Activated naive CD8-positive, alpha-beta T cell (primary cell): Measurements from ENCODE around the gene NKX1-1.
"Not testable (repeated sequence)": the region's sequence is repeated elsewhere in the genome, so short reads cannot be mapped to it uniquely, and the experiment has no call there.

Source experiments
- H3K27ac Mint-ChIP-seq: one replicate; pipeline ENCODE4 v1.8.0; 2021; ENCODE audit warnings: mixed read lengths
- H3K27me3 Mint-ChIP-seq: one replicate; pipeline ENCODE4 v1.8.0; 2021; ENCODE audit warnings: mixed read lengths
- H3K36me3 Mint-ChIP-seq: one replicate; pipeline ENCODE4 v1.8.0; 2021; ENCODE audit warnings: mixed read lengths
- H3K4me1 Mint-ChIP-seq: one replicate; pipeline ENCODE4 v1.8.0; 2021; ENCODE audit warnings: low read depth, mixed read lengths
- H3K4me3 Mint-ChIP-seq: one replicate; pipeline ENCODE4 v1.8.0; 2021; ENCODE audit warnings: mild to moderate bottlenecking, mixed read lengths
- H3K9me3 Mint-ChIP-seq: one replicate; pipeline ENCODE4 v1.8.0; 2021; ENCODE audit warnings: low read depth, mixed read lengths

NKX1-1 gene

DNA sequence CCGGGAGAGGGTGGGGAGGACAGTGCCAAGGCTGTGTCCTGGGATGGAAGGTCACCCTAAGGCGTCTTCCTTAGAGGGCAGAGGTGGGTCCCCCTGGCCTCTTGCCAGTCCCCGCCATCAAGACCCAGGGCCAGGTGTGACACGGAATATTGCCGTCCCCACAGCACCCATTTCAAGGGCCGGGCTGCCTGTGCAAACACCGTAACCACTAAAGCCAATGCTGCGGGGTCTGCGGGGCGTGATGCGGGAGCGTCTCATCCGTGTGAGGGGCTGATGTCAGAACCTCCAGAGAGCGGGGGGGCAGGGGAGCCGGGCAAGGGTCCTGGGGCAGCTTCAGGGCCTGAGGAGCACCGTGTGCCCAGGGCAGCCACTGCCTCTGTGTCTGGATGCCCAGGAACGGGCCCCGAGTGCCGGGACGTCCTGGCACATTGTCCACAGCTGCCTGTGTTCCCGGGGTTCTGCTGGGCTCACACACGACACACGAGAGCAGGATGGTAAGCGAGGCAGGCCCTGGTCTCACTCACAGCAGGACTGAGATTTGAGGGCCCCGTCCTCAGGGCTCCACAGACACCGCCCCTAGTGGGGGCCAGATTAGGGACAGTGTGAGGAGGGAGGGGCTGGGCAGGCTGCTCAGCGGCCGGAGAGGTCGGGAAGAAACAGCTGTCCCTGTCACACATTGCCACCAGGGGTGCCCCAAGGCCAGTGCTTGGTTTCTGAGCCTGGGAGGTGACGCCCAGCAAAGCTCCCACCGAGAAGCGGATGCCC lies 29.2 kb downstream of the NKX1-1 start:
- Mint-ChIP-seq H3K27ac (no peak overlapping the region), H3K27me3 (no peaks in the 10 kb centered on the region), H3K36me3 (peaks cover 6% of the 10 kb centered on the region), H3K4me3 (no peak overlapping the region), H3K9me3 (no peaks in the 10 kb centered on the region), H3K4me1 (no peaks in the 10 kb centered on the region)

DNA sequence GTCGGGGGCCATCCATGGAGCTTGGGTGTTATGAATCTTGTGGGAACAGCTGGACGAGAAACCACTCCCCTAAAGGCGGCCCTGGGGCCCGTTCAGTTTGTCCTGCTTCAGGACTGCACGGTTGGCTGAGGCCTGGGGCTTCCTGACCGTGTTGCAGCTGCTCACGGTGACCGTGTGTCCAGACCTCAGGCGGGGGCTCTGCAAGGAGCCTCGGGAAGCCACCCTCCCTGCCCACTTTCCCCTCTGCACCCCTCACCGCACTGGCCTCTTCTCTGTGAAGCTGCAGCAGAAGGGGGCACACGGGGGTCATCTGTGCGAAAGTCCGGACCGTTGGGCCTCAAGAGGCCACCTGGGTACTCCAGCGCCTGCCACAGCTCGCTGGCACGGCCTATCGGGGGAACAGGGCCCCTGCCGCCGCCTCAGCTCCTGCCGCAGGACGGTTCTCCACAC lies 29.8 kb downstream of the NKX1-1 start:
- H3K36me3 Mint-ChIP-seq: peaks cover 7% of the 10 kb centered on the region
- no peaks in the 10 kb centered on the region for H3K27me3 Mint-ChIP-seq
- no peaks in the 10 kb centered on the region for H3K4me1 Mint-ChIP-seq
- H3K27ac Mint-ChIP-seq: no peak overlapping the region
- no peaks in the 10 kb centered on the region for H3K9me3 Mint-ChIP-seq
- no peak overlapping the region for H3K4me3 Mint-ChIP-seq

DNA sequence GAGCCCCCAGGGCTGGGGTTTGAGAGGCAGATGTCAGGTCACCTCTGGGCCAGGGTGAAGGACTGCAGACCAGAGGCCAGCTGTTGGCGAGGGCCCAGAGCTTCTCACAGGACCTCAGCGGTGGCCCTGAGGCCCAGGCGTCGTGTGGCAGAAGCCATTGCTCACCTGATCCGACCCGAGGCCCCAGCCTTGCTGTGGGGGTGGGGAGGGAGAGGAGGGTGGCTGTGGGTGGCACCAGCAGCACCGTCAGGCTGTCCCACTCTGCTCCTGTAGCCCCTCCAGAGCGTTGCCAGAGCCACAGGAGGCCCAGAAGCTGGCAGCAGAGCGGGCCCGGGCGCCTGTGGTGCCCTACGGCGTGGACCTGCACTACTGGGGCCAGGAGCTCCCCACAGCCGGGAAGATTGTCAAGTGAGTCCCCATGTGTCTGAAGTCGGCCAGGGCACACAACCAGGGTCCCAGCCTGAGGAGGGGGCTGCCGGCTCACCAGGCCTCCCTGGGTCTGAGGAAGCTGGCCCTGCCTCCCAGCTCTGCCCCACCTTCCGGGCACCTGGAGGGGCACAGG lies 30.4 kb downstream of the NKX1-1 start:
- H3K27me3 Mint-ChIP-seq: no peaks in the 10 kb centered on the region
- no peaks in the 10 kb centered on the region for H3K9me3 Mint-ChIP-seq
- H3K36me3 Mint-ChIP-seq: peaks cover 8% of the 10 kb centered on the region
- no peaks in the 10 kb centered on the region for H3K4me1 Mint-ChIP-seq
- H3K4me3 Mint-ChIP-seq: no peak overlapping the region
- H3K27ac Mint-ChIP-seq: no peak overlapping the region

DNA sequence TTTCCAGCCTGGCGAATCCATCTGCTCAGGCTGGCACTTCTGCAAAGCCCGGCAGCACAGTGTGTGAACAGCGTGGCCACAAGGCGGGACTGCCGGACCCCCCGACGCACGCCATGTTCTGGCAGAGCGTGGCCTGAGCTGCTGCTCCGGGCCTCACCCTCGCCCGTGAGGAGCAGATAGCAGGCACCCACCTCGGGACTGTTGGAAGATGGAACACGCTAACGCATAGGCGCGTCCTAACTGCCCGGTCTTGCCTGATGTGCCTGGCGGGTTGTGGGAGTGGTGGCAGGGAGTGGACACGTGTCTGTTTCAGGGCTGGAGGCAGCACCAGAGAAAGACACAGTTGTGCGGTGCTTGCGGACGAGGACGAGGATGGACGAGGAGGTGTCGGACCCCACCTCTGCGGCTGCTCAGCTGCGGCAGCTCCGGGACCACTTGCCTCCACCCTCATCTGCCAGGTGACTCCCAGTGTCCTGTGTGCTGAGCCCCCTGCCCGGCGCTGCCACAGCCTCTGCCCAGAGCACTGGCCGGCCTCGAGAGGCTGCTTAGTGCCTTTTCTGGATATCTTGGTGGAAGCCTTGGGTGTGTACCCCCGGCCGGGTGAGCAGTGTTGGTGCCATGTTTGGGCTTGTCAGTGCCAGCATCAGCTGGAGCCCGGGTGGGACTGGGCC lies 31.1 kb downstream of the NKX1-1 start:
- H3K9me3 Mint-ChIP-seq: no peaks in the 10 kb centered on the region
- no peaks in the 10 kb centered on the region for H3K27me3 Mint-ChIP-seq
- no peaks in the 10 kb centered on the region for H3K4me1 Mint-ChIP-seq
- peaks cover 9% of the 10 kb centered on the region for H3K36me3 Mint-ChIP-seq
- H3K27ac Mint-ChIP-seq: no peak overlapping the region
- H3K4me3 Mint-ChIP-seq: no peak overlapping the region

DNA sequence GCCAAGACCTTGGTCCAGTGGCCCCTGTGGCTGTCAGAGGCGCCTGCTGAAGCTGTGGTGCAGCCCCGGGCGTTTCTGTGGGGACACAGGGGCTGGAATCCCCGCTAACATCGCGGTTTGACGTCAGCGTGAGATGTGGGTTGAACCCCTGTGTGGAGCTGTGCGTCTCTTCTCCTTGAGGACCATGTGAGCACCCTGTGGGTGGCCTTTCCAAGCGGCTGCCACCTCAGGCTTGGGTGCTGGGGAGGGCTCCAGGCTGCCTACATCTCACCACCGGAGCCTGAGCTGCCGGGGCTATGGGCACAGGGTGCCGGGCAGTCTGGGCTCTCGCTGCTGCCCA lies 31.6 kb downstream of the NKX1-1 start:
- Mint-ChIP-seq H3K4me1 (no peaks in the 10 kb centered on the region), H3K27ac (no peak overlapping the region), H3K27me3 (no peaks in the 10 kb centered on the region), H3K36me3 (peaks cover 9% of the 10 kb centered on the region), H3K9me3 (no peaks in the 10 kb centered on the region), H3K4me3 (no peak overlapping the region)

DNA sequence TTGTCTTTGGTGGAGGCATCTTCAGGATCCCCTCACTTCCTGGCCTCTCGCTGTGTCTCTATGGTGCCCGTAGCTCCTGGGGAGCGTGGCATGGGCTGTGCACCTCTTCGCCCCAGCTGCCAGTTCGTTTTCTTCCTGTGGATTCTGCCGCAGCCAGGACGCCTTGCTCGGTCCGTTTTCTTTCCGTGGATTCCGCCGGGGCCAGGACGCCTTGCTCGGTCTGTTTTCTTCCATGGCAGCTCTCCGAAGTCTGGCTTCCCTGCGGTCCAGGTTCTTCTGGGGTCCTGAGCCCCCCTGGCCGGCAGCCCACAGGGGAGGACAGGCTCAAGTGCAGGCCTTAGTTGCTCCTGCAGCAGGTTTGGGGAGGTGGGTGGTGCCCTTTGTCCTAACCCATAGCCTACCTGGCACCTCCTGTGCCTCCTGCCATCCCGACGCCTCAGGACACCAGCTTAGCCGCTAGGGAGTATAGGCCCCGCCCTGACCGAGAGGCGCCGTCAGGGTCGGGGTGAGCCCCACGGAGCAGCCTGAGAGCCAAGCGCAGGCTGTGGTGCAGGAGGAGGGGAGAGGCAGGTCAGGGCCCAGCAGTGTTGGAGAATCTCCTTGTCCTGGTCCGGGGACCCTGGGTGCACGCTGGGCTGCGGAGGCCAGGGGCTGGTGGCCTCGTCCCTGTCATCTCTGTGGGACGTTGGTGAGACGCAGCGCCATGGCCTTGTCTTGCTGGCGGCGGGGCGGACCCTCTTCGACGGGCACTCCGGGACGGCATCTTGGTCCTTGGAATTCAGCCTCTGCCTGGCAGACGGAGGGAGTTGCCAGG lies 32.1 kb downstream of the NKX1-1 start:
- no peaks in the 10 kb centered on the region for H3K27me3 Mint-ChIP-seq
- H3K4me1 Mint-ChIP-seq: no peaks in the 10 kb centered on the region
- no peak overlapping the region for H3K27ac Mint-ChIP-seq
- H3K9me3 Mint-ChIP-seq: no peaks in the 10 kb centered on the region
- H3K36me3 Mint-ChIP-seq: peaks cover 9% of the 10 kb centered on the region
- no peak overlapping the region for H3K4me3 Mint-ChIP-seq

DNA sequence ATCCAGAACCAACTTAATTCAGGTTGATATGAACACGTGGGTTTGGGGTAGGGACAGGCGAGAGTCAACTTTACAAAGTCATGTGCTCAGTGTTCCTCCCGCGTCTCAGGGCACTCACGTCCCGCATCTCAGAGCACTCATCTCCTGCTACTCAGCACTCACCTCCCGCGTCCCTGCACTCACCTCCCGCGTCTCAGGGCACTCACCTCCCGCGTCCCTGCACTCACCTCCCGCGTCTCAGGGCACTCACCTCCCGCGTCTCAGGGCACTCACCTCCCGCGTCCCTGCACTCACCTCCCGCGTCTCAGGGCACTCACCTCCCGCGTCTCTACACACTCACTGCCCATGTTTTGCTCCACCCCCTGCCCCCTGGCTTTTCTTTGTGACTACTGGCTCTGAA lies 33.7 kb downstream of the NKX1-1 start:
- not testable (repeated sequence) for H3K27me3 Mint-ChIP-seq, H3K36me3 Mint-ChIP-seq, H3K4me1 Mint-ChIP-seq, H3K27ac Mint-ChIP-seq, H3K9me3 Mint-ChIP-seq, H3K4me3 Mint-ChIP-seq

DNA sequence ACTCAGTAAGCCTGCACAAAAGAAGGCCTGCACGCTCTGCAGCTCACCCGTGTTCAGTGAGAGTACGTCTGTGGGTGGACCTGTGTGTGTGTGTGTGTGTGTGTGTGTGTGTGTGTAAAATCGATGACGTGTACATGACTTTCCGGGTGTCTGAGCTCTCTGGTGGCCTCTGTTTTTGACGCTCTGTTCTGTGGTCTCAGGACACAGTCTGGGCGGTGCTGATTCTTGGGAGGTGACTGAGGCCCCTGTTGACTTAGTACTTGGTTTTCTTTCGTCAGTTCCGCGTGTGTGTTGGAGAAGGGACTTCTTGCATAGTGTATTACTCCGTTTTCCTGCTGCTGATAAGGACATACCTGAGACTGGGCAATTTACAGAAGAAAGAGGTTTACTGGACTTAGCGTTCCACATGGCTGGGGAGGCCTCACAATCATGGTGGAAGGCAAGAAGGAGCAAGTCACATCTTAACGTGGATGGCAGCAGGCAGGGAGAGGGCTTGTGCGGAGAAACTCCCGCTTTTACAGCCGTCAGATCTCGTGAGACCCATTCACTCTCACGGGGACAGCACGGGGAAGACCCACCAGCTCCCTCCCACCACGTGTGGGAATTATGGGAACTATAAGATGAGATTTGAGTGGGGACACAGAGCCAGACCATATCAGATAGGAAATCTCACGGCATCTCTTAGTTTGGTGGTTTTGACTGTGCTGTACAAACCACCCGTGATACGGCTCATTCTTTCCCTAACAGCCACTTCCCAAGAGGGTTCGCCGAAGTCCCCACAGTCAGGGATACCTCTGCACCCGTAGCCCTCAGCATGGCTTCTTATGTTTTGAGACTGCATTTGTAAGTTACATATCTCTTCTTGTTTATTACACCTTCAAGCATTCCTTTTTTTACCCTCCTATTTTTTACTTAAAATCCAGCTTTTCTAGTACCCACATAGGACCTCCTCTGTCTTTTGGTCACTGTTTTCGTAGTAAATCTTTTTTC lies 34.8 kb downstream of the NKX1-1 start:
- Mint-ChIP-seq H3K4me1 (no peaks in the 10 kb centered on the region), H3K27me3 (no peaks in the 10 kb centered on the region), H3K4me3 (no peak overlapping the region), H3K36me3 (peaks cover 9% of the 10 kb centered on the region), H3K9me3 (no peaks in the 10 kb centered on the region), H3K27ac (no peak overlapping the region)

DNA sequence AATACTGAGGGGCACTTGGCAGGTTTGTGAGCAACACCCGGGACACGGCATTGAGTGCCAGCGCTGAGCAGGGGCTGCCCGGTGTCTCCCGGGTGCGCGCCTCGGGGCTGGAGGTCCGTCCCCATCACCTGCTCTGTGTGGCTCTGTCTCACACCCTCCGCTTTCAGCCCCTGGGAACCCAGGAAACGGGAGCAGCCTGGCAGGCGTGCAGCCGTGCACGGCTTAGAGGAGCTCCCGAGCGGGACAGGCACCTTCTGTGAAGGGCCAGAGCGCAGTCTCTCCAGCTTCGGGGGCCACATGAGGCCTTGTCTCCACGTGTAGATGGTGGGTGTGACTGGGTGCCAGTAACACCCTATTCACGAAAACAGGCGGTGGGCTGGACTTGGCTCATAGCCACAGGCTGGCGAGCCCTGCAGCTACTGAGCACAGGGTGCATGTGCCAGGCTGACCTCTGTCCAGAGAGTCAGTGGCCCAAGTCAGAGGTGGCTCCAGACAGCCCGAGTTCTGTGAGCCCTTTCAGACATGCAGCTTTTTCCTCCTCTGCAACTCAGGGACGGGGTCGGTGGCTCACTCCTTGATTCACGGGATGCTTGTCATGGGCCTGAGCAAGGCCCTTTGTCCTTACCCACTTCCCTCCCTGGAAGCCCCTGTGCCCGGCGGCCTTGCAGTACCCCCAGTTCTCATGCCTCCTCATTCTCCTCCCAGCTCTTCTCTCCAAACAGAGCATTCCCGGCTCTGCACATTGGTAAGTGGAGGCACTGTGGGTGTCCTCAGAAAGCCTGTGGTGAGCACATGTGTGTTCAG lies 35.7 kb downstream of the NKX1-1 start:
- Mint-ChIP-seq H3K9me3 (no peaks in the 10 kb centered on the region), H3K27me3 (no peaks in the 10 kb centered on the region), H3K27ac (no peak overlapping the region), H3K4me1 (no peaks in the 10 kb centered on the region), H3K4me3 (no peak overlapping the region), H3K36me3 (peaks cover 9% of the 10 kb centered on the region)

DNA sequence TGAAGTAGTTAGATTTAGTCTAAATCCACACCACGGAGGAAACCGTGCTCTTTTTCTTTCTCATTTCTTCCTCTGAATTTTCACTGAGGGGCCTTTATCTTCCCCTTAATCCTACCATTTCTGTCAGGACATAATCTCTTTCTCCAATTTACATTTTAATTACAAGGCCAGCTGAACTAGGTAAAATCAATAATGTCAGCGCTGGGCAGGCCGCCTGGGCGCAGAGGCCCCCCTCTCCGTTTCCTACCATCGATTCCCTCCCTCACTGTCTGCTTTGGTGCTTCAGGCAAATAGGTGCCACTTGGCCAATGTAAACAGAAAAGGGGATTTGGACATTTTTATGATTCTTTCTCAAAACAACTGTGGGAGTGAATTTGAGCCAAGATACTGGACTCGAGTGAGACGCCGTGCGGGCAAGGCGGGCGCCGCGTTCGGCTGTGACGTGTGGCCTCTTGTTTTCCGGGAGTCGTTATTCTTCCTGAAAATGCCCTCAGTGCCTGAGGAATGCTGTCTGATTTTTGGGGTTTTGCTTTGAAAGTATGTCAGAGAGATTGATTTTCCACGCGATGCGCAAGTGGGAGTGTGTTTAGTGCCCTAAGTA lies 36.7 kb downstream of the NKX1-1 start:
- no peak overlapping the region for H3K27ac Mint-ChIP-seq
- H3K9me3 Mint-ChIP-seq: no peaks in the 10 kb centered on the region
- no peak overlapping the region for H3K4me3 Mint-ChIP-seq
- peaks cover 9% of the 10 kb centered on the region for H3K36me3 Mint-ChIP-seq
- no peaks in the 10 kb centered on the region for H3K4me1 Mint-ChIP-seq
- H3K27me3 Mint-ChIP-seq: no peaks in the 10 kb centered on the region

DNA sequence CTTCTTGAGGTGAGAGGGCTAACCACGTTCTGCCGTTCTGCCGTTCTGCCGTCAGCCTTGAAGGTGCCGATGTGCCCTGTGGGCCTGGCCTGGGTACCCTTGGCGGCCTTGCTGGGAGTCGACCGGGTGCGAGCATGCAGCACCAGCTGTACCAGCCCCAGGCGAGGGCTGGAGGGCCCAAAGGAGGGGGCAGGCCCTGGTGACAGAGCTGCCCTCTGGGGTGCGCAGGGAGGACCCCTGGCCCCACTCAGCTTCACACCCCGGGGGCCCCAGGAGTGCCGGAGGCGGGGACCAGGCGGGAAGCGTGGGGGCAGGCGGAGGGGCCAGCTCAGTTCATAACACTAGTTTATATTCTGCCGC lies 37.2 kb downstream of the NKX1-1 start:
- Mint-ChIP-seq H3K9me3 (no peaks in the 10 kb centered on the region), H3K27ac (no peak overlapping the region), H3K36me3 (peaks cover 9% of the 10 kb centered on the region)

DNA sequence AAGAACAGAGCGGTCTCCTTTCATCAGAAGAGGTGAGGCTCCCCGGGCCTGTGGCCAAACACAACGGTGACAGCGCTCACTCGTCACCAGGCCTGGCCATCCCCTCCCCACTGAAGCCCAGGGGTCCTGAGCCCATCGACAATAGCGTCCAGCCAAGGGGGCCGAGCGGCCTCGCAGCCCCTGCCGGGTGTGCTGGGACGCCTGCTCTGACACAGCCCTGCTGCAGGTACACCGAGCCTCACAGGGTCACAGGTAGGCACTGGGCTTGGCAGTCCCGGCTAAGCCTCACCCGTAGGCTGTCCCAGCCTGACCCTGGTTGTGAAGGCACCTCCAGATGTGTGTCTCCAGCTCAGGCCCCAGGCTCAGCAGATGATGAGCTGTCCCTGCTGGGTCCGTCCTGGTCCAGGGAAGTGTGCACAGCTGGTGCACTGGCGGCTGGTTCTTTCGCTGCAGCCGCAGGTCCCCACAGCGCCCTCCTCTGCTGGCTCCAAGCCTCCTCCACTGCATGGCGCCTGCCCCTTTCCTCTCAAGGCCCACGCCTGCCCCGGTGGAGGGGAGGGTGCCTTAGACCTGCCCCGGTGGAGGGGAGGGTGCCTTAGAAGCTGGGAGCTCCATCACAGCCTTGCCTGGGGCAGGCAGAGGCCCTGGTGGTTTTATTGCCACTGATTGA lies 37.7 kb downstream of the NKX1-1 start:
- H3K27ac Mint-ChIP-seq: no peak overlapping the region
- H3K27me3 Mint-ChIP-seq: no peaks in the 10 kb centered on the region
- H3K4me3 Mint-ChIP-seq: no peak overlapping the region
- no peaks in the 10 kb centered on the region for H3K4me1 Mint-ChIP-seq
- H3K9me3 Mint-ChIP-seq: no peaks in the 10 kb centered on the region
- peaks cover 9% of the 10 kb centered on the region for H3K36me3 Mint-ChIP-seq

More for the DNA sequence above, 37.2 kb downstream of the NKX1-1 start:
- no peaks in the 10 kb centered on the region for H3K27me3 Mint-ChIP-seq
- no peak overlapping the region for H3K4me3 Mint-ChIP-seq
- no peaks in the 10 kb centered on the region for H3K4me1 Mint-ChIP-seq

DNA sequence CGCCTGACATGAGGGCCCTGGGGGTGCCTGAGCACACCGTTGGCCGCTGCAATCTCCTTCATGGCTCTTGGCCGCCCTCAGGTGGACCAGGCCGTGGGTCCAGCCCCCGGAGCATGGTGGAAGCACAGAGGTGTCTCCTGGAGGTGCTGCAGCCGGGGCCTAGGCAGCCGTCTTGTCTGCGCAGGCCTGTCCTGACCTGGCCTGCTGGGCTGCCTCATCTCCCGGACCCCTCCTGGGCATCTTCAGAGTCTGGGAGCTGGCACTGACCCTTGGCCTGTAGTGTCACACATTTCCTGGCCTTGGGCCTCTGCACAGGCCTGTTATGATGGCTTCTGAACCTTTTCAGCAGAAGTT lies 38.3 kb downstream of the NKX1-1 start:
- Mint-ChIP-seq H3K4me3 (no peak overlapping the region), H3K27me3 (no peaks in the 10 kb centered on the region), H3K36me3 (peaks cover 9% of the 10 kb centered on the region), H3K27ac (no peak overlapping the region), H3K9me3 (no peaks in the 10 kb centered on the region), H3K4me1 (no peaks in the 10 kb centered on the region)
